Spleen (tissue), 7 donors: ENCODE data around the gene IRAK4.

Experiments used
- POLR2A ChIP-seq, 3 donors: fragments of 450-650 bp; IDR thresholded peaks; one replicate each; pipeline ENCODE4 v1.5.1; 2017; ENCODE audit warnings: antibody characterized with exemption in 3 of 3, mild to moderate bottlenecking in 1 of 3
- POLR2AphosphoS5 ChIP-seq, 3 donors: sonication (generic); formaldehyde crosslinking; IDR thresholded peaks; one replicate each; pipeline ENCODE4 v1.5.1; 2017; ENCODE audit warnings: antibody characterized with exemption in 3 of 3
- TF ChIP-seq, protein P1 (sequence below), 11 experiments: fragments of 200-600 bp in 7 of 11; fragments of 450-650 bp in 4 of 11; sonication (generic) in 4 of 11; IDR thresholded peaks in 8 of 11; conservative IDR thresholded peaks in 3 of 11; 1 replicate in 7 of 11; 2 replicates in 4 of 11; pipeline versions ENCODE4 v1.4.0 to v1.8.0; 2016 to 2021; ENCODE audit warnings: antibody characterized with exemption in 11 of 11, inconsistent platforms in 4 of 11, mild to moderate bottlenecking in 1 of 11
- donor health status: DM: no; HTN: no; CAD: no; lungs with moderate emphysema.
- donor health status: DM: no; HTN: no; CAD: no.
- donor health status: DM: no; HTN: no; CAD: no.

DNA sequence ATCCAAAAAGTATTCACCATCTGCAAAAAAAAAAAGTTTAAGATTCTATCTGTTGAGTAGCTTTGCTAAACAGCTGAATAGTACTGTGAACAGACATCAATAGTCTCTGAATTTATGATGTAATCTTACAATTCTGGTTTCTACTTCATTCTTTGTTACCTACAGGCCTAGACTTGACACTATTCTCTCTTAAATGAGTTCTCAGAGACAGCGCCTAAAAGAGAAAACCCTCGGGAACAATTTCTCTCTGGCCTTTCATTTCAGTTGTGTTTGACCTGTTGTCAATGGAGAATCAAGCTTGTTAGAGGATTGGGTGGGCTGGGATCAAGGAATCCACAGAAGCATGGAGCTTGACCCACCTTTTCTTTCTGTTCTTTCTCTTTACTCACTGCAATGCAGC lies 53.3 kb downstream of the IRAK4 start:
- TF ChIP-seq, protein P1, sequence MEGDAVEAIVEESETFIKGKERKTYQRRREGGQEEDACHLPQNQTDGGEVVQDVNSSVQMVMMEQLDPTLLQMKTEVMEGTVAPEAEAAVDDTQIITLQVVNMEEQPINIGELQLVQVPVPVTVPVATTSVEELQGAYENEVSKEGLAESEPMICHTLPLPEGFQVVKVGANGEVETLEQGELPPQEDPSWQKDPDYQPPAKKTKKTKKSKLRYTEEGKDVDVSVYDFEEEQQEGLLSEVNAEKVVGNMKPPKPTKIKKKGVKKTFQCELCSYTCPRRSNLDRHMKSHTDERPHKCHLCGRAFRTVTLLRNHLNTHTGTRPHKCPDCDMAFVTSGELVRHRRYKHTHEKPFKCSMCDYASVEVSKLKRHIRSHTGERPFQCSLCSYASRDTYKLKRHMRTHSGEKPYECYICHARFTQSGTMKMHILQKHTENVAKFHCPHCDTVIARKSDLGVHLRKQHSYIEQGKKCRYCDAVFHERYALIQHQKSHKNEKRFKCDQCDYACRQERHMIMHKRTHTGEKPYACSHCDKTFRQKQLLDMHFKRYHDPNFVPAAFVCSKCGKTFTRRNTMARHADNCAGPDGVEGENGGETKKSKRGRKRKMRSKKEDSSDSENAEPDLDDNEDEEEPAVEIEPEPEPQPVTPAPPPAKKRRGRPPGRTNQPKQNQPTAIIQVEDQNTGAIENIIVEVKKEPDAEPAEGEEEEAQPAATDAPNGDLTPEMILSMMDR (IDR thresholded peaks at IDR 0.05 in 8 of 11, conservative IDR thresholded peaks at IDR 0.05 in 3 of 11): no peak
- TF ChIP-seq POLR2A (IDR thresholded peaks at IDR 0.05) (no peak), POLR2AphosphoS5 (IDR thresholded peaks at IDR 0.05) (no peak)
